ENCODE measurements around the gene GRPR.
"Not testable (repeated sequence)": the region's sequence is repeated elsewhere in the genome, so short reads cannot be mapped to it uniquely, and the experiment has no call there.

Gene GRPR

DNA sequence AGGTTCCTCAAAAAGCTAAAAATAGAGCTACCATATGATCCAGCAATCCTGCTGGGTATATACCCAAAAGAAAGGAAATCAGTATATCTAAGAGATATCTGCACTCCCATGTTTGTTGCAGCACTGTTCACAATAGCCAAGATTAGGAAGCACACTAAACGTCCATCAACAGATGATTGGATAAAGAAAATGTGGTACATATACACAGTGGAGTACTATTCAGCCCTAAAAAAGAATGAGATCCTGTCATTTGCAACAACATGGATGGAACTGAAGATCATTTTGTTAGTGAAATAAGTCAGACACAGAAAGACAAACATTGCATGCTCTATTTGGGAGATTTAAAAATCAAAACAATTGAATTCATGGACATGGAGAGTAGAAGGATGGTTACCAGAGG lies 21.7 kb downstream of the GRPR start:
- not testable (repeated sequence) for H3K9me3 ChIP-seq (ENCODE audit: control insufficient read depth in 2 of 2, low read length in 2 of 2); H3K36me3 ChIP-seq (ENCODE audit: control insufficient read depth in 2 of 2, insufficient read depth in 2 of 2, low read length in 2 of 2); H3K4me3 ChIP-seq (ENCODE audit: low read length in 2 of 2); H3K9ac ChIP-seq (ENCODE audit: low read depth in 1 of 2, low read length in 2 of 2); H3K27ac ChIP-seq (ENCODE audit: low read depth in 2 of 2, low read length in 2 of 2); H3K4me1 ChIP-seq (ENCODE audit: control insufficient read depth in 2 of 2, insufficient read depth in 2 of 2, low read length in 2 of 2)
- H3K27me3 ChIP-seq (ENCODE audit: control insufficient read depth in 2 of 2, insufficient read depth in 2 of 2, low read length in 2 of 2), result peaks cover 0 to 13% of the 10 kb centered on the region in 2 donors

- no peak overlapping the region for H3K27ac ChIP-seq (ENCODE audit: low read depth in 2 of 2, low read length in 2 of 2)
- H3K4me1 ChIP-seq (ENCODE audit: control insufficient read depth in 2 of 2, insufficient read depth in 2 of 2, low read length in 2 of 2), result no peaks in the 10 kb centered on the region
- peaks cover 0 to 9% of the 10 kb centered on the region in 2 donors for H3K27me3 ChIP-seq (ENCODE audit: control insufficient read depth in 2 of 2, insufficient read depth in 2 of 2, low read length in 2 of 2)
- H3K9me3 ChIP-seq (ENCODE audit: control insufficient read depth in 2 of 2, low read length in 2 of 2), result no peaks in the 10 kb centered on the region
- no peak overlapping the region for H3K9ac ChIP-seq (ENCODE audit: low read depth in 1 of 2, low read length in 2 of 2)
- H3K36me3 ChIP-seq (ENCODE audit: control insufficient read depth in 2 of 2, insufficient read depth in 2 of 2, low read length in 2 of 2), result no peaks in the 10 kb centered on the region
- H3K4me3 ChIP-seq (ENCODE audit: low read length in 2 of 2), result no peak overlapping the region
Observed at GRCh38 chrX:16145656-16146055, 22.3 kb downstream of the GRPR start.

- no peak overlapping the region for H3K27ac ChIP-seq (ENCODE audit: low read depth in 2 of 2, low read length in 2 of 2)
- no peaks in the 10 kb centered on the region for H3K36me3 ChIP-seq (ENCODE audit: control insufficient read depth in 2 of 2, insufficient read depth in 2 of 2, low read length in 2 of 2)
- H3K27me3 ChIP-seq (ENCODE audit: control insufficient read depth in 2 of 2, insufficient read depth in 2 of 2, low read length in 2 of 2), result peaks cover 0 to 5% of the 10 kb centered on the region in 2 donors
- no peaks in the 10 kb centered on the region for H3K4me1 ChIP-seq (ENCODE audit: control insufficient read depth in 2 of 2, insufficient read depth in 2 of 2, low read length in 2 of 2)
- H3K9me3 ChIP-seq (ENCODE audit: control insufficient read depth in 2 of 2, low read length in 2 of 2), result no peaks in the 10 kb centered on the region
- H3K9ac ChIP-seq (ENCODE audit: low read depth in 1 of 2, low read length in 2 of 2), result no peak overlapping the region
- H3K4me3 ChIP-seq (ENCODE audit: low read length in 2 of 2), result no peak overlapping the region
Observed at GRCh38 chrX:16148896-16149295, 25.5 kb downstream of the GRPR start.

- no peak overlapping the region for H3K4me3 ChIP-seq (ENCODE audit: low read length in 2 of 2)
- H3K36me3 ChIP-seq (ENCODE audit: control insufficient read depth in 2 of 2, insufficient read depth in 2 of 2, low read length in 2 of 2), result no peaks in the 10 kb centered on the region
- H3K9me3 ChIP-seq (ENCODE audit: control insufficient read depth in 2 of 2, low read length in 2 of 2), result no peaks in the 10 kb centered on the region
- no peaks in the 10 kb centered on the region for H3K4me1 ChIP-seq (ENCODE audit: control insufficient read depth in 2 of 2, insufficient read depth in 2 of 2, low read length in 2 of 2)
- peaks cover 3 to 6% of the 10 kb centered on the region in 2 donors for H3K27me3 ChIP-seq (ENCODE audit: control insufficient read depth in 2 of 2, insufficient read depth in 2 of 2, low read length in 2 of 2)
- no peak overlapping the region for H3K9ac ChIP-seq (ENCODE audit: low read depth in 1 of 2, low read length in 2 of 2)
- no peak overlapping the region for H3K27ac ChIP-seq (ENCODE audit: low read depth in 2 of 2, low read length in 2 of 2)
Observed at GRCh38 chrX:16155581-16156096, 32.3 kb downstream of the GRPR start.

- H3K27me3 ChIP-seq (ENCODE audit: control insufficient read depth in 2 of 2, insufficient read depth in 2 of 2, low read length in 2 of 2), result peaks cover 3 to 6% of the 10 kb centered on the region in 2 donors
- no peaks in the 10 kb centered on the region for H3K36me3 ChIP-seq (ENCODE audit: control insufficient read depth in 2 of 2, insufficient read depth in 2 of 2, low read length in 2 of 2)
- no peaks in the 10 kb centered on the region for H3K9me3 ChIP-seq (ENCODE audit: control insufficient read depth in 2 of 2, low read length in 2 of 2)
- H3K4me1 ChIP-seq (ENCODE audit: control insufficient read depth in 2 of 2, insufficient read depth in 2 of 2, low read length in 2 of 2), result no peaks in the 10 kb centered on the region
- H3K27ac ChIP-seq (ENCODE audit: low read depth in 2 of 2, low read length in 2 of 2), result no peak overlapping the region
- no peak overlapping the region for H3K9ac ChIP-seq (ENCODE audit: low read depth in 1 of 2, low read length in 2 of 2)
- no peak overlapping the region for H3K4me3 ChIP-seq (ENCODE audit: low read length in 2 of 2)
Observed at GRCh38 chrX:16156692-16157331, 33.4 kb downstream of the GRPR start.

GRCh38 chrX:16160729-16161128 lies 37.4 kb downstream of the GRPR start:
- Histone ChIP-seq H3K4me3 (ENCODE audit: low read length in 2 of 2) (no peak overlapping the region), H3K36me3 (ENCODE audit: control insufficient read depth in 2 of 2, insufficient read depth in 2 of 2, low read length in 2 of 2) (no peaks in the 10 kb centered on the region), H3K4me1 (ENCODE audit: control insufficient read depth in 2 of 2, insufficient read depth in 2 of 2, low read length in 2 of 2) (no peaks in the 10 kb centered on the region), H3K27ac (ENCODE audit: low read depth in 2 of 2, low read length in 2 of 2) (no peak overlapping the region), H3K9me3 (ENCODE audit: control insufficient read depth in 2 of 2, low read length in 2 of 2) (no peaks in the 10 kb centered on the region), H3K9ac (ENCODE audit: low read depth in 1 of 2, low read length in 2 of 2) (no peak overlapping the region), H3K27me3 (ENCODE audit: control insufficient read depth in 2 of 2, insufficient read depth in 2 of 2, low read length in 2 of 2) (peaks cover 3 to 6% of the 10 kb centered on the region in 2 donors)

GRCh38 chrX:16161173-16161572 lies 37.8 kb downstream of the GRPR start:
- not testable (repeated sequence) for H3K36me3 ChIP-seq (ENCODE audit: control insufficient read depth in 2 of 2, insufficient read depth in 2 of 2, low read length in 2 of 2); H3K27ac ChIP-seq (ENCODE audit: low read depth in 2 of 2, low read length in 2 of 2); H3K9ac ChIP-seq (ENCODE audit: low read depth in 1 of 2, low read length in 2 of 2)

GRCh38 chrX:16162391-16162790 lies 39.0 kb downstream of the GRPR start:
- Histone ChIP-seq H3K4me3 (ENCODE audit: low read length in 2 of 2) (no peak overlapping the region), H3K27me3 (ENCODE audit: control insufficient read depth in 2 of 2, insufficient read depth in 2 of 2, low read length in 2 of 2) (peaks cover 0 to 5% of the 10 kb centered on the region in 2 donors), H3K9me3 (ENCODE audit: control insufficient read depth in 2 of 2, low read length in 2 of 2) (no peaks in the 10 kb centered on the region), H3K36me3 (ENCODE audit: control insufficient read depth in 2 of 2, insufficient read depth in 2 of 2, low read length in 2 of 2) (no peaks in the 10 kb centered on the region), H3K9ac (ENCODE audit: low read depth in 1 of 2, low read length in 2 of 2) (no peak overlapping the region), H3K4me1 (ENCODE audit: control insufficient read depth in 2 of 2, insufficient read depth in 2 of 2, low read length in 2 of 2) (no peaks in the 10 kb centered on the region), H3K27ac (ENCODE audit: low read depth in 2 of 2, low read length in 2 of 2) (no peak overlapping the region)

More at GRCh38 chrX:16161173-16161572, 37.8 kb downstream of the GRPR start:
- not testable (repeated sequence) for H3K9me3 ChIP-seq (ENCODE audit: control insufficient read depth in 2 of 2, low read length in 2 of 2); H3K4me3 ChIP-seq (ENCODE audit: low read length in 2 of 2); H3K27me3 ChIP-seq (ENCODE audit: control insufficient read depth in 2 of 2, insufficient read depth in 2 of 2, low read length in 2 of 2); H3K4me1 ChIP-seq (ENCODE audit: control insufficient read depth in 2 of 2, insufficient read depth in 2 of 2, low read length in 2 of 2)

DNA sequence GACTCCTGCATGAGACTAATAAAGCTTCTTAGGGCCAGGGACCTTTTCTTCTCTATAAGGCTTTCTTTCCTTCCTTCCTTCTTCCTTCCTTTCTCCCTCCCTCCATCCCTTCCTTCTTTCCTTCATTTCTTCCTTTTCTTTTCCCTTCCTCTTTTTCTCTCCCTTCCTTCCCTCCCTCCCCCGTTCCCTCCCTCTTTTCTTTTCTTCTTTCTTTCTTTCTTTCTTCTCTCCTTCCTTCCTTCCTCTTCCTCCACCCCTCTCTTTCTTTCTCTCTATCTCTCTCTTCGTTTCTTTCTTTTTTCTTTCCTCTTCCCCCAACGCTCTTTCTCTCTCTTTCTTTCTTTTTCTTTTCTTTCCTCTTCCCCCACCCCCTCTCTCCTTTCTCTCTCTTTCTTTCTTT lies 41.4 kb downstream of the GRPR start:
- H3K4me1 ChIP-seq (ENCODE audit: control insufficient read depth in 2 of 2, insufficient read depth in 2 of 2, low read length in 2 of 2), result no peaks in the 10 kb centered on the region
- no peak overlapping the region for H3K27ac ChIP-seq (ENCODE audit: low read depth in 2 of 2, low read length in 2 of 2)
- H3K27me3 ChIP-seq (ENCODE audit: control insufficient read depth in 2 of 2, insufficient read depth in 2 of 2, low read length in 2 of 2), result no peaks in the 10 kb centered on the region
- no peaks in the 10 kb centered on the region for H3K9me3 ChIP-seq (ENCODE audit: control insufficient read depth in 2 of 2, low read length in 2 of 2)
- H3K9ac ChIP-seq (ENCODE audit: low read depth in 1 of 2, low read length in 2 of 2), result no peak overlapping the region
- no peaks in the 10 kb centered on the region for H3K36me3 ChIP-seq (ENCODE audit: control insufficient read depth in 2 of 2, insufficient read depth in 2 of 2, low read length in 2 of 2)
- no peak overlapping the region for H3K4me3 ChIP-seq (ENCODE audit: low read length in 2 of 2)

GRCh38 chrX:16167181-16167580 lies 43.8 kb downstream of the GRPR start, which contains the start of gene MAGEB17:
MAGEB17 (plus strand) TSS chrX:16167481; CDS start chrX:16170383, 2,902 bp downstream.
- Histone ChIP-seq H3K27ac (ENCODE audit: low read depth in 2 of 2, low read length in 2 of 2) (no peak within 1 kb of the TSS), H3K4me3 (ENCODE audit: low read length in 2 of 2) (no peak within 1 kb of the TSS), H3K4me1 (ENCODE audit: control insufficient read depth in 2 of 2, insufficient read depth in 2 of 2, low read length in 2 of 2) (no peaks in the 10 kb centered on the region), H3K27me3 (ENCODE audit: control insufficient read depth in 2 of 2, insufficient read depth in 2 of 2, low read length in 2 of 2) (no peaks in the 10 kb centered on the region), H3K9me3 (ENCODE audit: control insufficient read depth in 2 of 2, low read length in 2 of 2) (no peaks in the 10 kb centered on the region), H3K9ac (ENCODE audit: low read depth in 1 of 2, low read length in 2 of 2) (no peak within 1 kb of the TSS), H3K36me3 (ENCODE audit: control insufficient read depth in 2 of 2, insufficient read depth in 2 of 2, low read length in 2 of 2) (no peaks in the 10 kb centered on the region)

Measured in mucosa of rectum (tissue), 2 donors.